ENCODE data around the gene CFAP410.
A peak's percentile ranks its signal among the peaks of the same experiment; 100 is the strongest.

Gene CFAP410

DNA sequence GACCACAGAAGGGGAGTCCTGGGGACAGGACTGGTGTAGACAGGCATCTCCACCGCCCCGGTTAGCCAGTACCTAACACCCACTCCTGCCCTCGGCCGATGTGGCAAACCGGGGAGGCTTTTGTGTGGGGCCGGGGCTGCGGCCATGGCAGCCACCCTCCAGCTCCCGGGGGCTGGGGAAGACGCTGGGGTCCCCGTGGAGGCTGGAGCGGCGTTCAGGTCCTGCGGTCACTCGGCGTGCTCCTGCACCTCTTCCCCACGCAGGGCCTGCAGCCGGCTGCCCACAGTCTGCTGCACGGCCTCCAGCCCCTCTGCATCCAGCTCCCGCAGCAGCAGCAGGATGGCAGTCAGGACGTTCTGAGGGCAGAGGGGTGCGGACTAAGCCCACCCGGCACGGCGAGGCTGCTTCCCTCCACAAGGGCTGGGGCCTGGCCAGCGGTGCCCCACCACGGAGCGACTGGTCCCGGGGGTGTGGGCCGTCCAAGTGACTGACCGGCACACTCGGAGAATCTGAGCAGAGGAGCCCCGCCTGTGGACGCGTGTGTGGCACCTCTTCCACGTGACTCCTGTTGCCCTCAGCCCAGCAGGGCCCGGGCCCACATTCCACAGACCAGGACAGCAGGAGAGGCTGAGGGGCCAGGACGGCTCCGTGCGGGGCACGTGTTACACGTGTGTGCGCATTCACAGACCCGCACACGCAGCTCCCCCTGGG, 9.1 kb downstream of the CFAP410 start:
- DNase-seq, result no peak

DNA sequence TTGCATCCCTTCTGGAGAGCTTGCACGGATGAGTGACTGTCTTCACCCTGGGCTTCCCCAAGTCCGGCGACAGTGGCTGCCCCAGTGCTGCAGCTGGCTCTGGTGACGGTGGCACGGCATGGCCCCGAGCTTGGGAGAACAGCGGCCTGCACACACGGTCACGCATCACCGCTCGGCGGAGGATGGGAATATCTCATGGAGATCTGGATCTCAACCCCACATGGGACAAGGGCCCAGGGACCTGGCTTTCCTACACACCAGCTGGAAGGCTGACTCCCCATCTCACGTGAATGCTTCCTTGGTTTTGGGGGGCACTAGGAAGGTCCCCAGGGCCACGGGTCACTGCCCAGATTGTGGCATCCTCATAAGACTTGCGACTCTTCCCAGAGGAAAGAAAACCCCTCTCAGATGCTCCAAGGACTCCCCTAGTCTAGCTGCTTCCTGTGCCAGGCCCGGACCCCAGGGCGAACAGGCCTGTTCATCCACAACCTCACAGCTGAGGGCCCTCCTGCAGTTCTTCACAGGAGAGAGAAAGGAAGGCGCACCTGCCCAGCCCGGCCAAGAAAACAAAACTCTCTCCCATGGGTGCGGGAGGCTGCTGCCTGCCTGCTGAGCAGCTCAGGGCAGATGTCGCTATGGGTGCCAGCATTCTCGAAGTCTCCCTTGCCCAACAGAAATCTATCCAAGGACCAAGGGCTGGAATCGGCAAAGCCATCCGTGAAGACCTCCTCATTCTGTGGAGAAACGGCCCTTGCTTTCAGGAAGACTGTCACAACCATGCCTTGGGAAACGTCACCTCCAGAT, 9.9 kb downstream of the CFAP410 start:
- DNase-seq, result peak; percentile 12

DNA sequence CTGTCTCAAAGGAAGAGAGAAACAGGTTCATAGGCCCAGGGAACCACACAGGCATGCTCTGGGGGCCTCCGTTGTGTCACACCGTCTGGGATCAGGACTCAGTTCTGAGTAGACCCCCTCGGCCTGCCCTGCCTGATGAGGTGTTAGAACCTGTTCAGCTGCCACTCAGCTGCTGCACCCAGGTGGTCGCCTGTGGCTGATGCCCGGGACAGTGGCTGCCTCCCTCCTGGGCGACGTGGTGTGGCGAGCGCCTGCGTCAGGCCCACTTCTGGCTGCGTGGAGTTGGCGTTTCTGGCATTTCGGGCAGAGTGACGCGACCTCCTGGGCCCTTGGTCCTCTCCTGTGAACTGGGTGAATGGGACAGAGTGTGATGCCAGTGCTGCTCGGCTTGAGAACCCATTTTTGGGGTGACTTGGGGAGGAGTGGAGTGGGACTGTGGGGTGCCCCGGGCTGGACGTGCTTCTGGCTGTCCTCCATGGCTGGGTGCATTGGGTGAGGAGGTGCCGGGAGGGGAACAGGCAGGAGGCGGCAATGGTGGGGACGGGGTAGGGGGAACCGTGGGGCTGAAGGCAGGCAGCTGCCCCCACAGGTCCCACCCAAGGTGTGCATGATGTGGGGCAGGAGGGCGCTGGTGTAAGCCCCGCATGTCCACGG, 10.8 kb downstream of the CFAP410 start:
- DNase-seq, result no peak

DNA sequence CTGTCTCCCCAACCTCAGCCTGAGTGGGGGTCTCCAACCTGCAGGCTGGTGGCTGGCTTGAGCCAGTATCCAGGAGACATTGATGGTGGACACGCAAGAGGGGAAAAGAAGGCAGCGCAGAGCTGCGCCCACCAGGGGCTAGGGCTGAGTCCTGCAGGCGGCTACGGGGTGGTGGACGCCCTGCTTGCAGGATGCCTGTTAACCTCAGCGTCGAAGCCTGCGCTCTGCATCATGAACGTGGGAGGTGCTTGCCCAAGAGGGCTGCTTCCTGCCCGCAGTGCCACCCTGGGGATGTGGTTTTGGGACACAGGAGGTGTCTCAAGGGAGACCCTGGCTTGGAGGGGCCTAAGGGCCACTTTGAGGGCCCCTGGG, 11.6 kb downstream of the CFAP410 start:
- no peak for DNase-seq

DNA sequence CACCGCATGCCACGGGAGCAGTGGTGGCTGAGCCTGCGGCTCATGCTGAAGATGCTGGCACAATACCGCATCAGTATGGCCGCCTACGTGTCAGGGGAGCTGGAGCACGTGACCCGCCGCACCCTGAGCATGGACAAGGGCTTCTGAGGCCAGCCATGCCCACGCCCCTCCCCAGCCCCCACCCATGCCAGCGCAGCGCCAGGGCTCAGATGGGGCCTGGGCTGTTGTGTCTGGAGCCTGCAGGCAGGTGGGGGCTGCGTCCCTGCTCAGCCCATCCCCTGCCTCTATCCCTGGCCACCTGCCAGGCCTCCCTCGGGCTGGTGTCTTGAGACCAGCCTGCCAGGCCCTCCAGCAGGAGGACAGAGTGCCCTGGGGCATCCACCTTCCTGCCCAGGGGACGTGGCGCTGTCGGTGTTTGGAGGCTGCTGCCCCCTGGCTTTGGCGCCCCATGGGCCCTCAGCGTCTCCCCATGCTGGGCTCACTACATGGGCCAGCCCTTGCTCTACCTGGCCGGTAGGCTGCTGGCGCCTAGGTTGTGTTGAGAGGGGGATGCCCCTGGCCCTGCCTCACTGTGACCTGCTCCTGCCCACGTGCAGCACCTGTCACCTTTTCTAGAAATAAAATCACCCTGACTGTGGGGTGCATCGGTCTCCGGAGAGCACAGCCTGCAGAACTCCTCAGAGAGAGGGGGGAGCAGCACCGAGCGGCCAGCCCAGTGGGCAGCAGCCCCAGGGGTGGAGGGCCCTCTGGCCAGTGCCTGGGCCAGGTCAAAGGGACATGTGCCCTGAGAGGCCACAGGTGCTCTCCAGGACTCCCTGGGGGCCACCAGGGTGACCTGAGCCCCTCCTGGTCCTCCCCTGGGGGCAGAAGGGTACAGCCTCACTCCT, 12.2 kb downstream of the CFAP410 start:
- DNase-seq, result no peak

DNA sequence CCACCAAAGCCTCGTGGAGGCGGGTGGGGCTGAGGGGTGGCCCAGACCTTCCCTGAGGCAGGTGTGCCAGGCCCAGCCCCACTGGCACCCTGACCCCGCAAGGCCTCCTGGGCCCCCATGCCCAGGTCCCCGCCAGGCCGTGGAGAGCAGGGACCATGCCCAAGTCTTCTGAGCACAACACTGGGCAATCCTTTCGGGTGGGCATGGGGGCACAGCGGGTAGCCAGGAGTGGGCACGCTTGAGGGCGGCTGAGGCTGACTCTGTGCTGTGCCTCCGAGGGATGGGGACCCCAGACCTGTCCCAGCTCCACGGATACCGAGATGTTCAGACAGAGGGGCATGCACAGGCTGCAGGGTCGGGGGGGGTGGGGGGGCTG, 12.9 kb downstream of the CFAP410 start:
- no peak for DNase-seq

DNA sequence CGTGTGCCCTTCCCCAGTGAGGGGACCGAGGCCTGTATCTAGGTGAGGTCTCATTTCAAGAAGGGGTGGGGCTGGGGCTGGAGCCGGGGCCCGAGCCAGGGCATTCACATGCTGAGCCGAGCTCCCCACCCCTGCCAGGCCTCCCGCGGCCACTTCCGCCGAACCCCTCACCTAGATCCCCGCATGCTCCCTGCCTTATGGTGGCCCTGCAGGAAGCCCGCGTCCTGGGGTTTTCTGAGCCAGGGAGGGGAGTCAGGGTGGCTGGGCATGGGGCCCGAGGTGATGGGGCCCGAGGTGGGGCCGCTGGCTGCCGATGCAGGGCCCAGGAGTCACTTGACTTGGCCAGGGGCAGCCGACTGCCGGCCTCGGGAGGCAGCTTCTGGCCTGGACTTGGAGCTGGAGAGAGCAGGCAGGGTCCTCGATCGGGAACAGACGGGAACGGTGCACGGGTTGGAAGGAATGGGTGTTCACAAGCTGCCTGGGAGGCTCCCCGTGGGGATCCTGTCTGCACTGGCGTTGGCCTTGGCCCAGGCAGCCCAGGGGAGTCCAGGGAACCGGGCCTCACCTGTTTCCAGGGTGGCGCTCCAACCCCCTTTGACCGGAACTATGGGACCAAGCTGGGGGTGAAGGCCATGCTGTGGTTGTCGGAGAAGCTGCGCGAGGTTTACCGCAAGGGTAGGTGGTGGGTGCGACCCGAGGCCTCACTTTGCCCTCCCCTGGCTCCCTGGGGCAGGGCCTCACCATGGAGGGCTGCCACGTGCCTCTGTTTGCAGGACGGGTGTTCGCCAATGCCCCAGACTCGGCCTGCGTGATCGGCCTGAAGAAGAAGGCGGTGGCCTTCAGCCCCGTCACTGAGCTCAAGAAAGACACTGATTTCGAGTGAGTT, 13.6 kb downstream of the CFAP410 start:
- no peak for DNase-seq

DNA sequence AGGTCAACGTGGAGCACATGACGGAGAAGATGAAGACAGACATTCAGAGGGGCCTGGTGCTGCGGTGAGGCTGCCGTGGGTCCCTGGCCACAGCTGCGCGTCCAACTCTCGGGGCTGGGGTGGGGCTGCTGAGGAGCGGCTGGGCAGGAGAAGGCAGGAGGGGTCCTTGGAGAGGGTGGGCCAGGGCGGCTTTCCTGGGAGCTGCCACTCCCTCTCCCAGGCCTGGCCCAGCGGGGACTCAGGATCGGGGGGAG, 14.4 kb downstream of the CFAP410 start:
- no peak for DNase-seq

DNA sequence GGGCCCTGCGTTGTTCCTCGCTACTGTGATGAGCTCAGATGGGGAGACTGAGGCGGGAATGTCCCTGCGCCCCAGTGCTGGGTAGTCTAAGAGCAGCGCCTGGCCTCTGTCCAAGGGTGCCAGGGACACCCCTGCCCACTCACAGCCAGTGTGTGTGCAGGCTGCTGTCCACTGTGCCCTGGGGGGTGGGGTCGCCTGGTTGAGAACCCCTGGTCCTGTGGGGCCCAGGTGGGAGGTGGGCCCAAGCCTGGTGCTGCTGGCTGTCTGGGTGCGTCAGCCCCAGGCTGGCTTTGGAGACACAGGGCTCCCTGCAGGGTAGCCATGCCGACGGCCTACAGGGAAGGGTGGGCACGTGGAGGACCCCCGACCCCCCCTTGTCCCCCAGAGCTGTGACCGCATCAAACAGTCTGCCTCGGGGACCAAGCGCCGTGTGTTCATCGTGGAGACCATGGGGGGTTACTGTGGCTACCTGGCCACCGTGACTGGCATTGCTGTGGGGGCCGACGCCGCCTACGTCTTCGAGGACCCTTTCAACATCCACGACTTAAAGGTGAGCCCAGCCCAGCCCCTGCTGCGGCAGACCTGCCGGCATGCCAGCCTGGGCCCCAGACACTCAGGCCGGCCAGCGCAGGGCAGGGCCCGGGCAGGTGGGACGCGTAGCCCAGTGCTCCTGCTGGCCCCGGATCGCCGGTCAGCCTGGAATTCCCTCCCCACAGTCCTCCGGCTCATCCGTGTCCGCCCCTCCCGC, 14.9 kb downstream of the CFAP410 start:
- DNase-seq, result no peak

DNA sequence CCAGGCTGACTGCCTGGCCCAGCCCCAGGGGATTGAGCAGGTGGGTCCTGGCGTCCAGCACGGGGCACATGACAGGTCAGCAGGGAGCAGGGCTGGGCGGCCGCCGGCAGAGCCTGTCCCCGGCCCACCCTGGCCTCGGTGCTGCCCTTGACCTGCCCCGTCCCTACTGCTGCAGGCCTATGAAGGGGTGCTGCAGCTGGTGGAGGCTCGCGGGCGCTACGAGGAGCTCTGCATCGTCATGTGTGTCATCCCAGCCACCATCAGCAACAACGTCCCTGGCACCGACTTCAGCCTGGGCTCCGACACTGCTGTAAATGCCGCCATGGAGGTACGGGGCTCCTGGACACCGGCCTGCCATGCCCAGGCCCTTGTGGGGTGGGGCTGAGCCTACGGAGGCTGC, 15.6 kb downstream of the CFAP410 start:
- no peak for DNase-seq

DNA sequence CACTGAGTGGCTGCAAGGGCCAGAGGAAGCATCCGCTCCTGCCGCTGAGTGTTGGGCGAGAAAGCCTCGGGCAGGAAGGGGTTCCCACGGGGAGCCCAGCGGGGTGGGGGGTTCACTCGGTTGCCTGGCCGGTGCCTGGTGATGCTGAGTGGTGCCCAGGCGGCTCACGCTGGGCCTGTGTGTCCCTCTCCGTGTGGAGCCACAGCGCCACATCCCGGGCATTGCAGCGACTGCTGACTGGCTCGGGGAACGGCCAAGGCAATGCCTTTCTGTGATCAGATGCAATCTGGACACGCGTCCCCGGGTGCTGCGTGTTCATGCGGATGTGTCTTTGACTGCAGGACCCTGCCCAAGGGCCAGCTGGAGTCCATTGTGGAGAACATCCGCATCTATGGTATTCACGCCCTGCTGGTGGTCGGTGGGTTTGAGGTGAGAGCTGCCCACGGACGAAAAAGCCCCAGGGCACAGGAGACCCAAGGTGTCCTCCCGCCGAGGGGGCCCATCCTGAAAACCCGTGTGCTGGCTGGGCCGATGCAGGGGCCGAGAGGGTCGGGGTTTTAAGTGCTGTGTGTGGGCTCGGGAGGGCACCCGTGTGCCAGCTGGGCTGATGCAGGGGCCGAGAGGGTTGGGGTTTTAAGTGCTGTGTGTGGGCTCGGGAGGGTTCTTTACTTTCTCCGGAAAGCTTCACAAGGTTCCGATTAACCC, 16.4 kb downstream of the CFAP410 start:
- no peak for DNase-seq

DNA sequence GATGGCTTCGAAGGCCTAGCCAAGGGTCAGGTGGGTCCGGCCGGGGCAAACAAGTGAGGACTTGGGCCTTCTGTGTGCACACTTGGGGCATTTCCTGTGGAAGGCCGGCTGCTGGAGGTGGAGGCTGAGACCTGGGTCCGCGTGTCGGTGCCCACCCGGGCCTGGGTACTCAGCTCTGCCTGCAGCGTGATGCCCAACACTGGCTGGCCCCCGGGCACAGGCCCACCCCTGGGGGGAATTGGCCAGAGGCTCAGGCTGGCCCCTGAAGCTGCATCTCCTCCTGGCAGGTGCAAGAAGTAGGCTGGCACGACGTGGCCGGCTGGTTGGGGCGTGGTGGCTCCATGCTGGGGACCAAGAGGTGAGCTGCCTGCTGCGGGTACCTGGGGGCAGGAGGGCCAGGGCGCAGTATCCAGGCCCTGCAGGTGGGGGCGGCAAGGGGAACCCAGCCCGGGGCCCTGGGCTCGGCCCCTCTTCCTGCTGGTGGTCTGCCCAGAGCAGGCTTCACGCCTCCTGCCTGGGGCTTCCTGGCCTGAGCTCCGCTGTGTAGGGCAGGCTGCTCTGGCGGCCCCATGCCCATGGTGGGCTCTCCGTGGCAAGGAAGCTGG, 17.2 kb downstream of the CFAP410 start:
- no peak for DNase-seq

DNA sequence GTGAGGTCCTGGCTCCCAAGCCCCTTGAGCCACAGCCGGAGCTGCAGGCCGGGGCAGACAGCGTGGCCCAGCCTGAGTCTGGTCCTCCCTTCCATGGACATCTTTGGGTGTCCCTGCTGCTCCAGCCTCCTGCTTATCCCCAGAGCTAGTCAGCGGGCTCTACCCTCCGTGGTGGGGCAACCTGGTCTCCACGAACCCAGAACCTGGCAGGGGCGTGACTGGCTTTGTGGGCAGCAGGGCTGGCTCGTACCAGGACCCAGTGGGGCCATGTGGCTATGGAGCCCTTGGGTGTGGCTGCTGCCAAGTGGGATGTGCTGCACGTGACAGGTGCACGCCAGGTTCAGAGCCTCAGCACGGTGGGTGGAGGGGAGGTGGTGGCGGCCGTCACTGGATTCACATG, 18.3 kb downstream of the CFAP410 start:
- no peak for DNase-seq

DNA sequence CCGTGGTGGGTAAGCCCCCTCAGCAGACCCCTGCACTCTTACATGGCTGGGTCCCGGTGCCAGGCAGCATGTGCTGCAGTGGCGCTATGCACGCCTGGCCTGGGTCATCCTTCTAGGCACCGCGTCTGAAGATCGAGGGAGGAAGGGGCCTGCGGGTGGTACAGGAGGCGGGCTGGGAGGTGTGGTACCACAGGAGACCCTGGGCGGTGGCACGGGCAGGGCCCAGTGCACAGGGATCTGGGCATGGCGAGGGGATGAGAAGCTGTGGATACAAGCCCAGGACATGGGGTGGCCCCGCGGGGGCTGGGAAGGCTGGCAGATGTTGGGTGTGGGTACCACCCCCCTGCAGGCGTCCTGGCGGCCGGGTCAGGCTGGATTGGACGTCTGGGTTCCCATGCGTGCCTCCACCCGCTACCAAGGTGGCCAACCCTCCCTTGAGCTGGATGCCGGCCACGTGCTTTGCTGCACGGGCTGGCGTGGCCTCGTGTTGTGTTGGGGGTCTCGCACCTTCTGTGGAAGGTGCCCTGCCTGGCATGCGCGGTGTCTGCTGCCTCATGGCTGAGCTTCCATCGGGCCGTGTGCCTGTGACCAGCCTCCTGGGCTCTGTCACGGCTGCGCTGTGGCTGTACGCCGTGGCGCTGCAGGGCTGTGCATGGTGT, 19.7 kb downstream of the CFAP410 start:
- no peak for DNase-seq

DNA sequence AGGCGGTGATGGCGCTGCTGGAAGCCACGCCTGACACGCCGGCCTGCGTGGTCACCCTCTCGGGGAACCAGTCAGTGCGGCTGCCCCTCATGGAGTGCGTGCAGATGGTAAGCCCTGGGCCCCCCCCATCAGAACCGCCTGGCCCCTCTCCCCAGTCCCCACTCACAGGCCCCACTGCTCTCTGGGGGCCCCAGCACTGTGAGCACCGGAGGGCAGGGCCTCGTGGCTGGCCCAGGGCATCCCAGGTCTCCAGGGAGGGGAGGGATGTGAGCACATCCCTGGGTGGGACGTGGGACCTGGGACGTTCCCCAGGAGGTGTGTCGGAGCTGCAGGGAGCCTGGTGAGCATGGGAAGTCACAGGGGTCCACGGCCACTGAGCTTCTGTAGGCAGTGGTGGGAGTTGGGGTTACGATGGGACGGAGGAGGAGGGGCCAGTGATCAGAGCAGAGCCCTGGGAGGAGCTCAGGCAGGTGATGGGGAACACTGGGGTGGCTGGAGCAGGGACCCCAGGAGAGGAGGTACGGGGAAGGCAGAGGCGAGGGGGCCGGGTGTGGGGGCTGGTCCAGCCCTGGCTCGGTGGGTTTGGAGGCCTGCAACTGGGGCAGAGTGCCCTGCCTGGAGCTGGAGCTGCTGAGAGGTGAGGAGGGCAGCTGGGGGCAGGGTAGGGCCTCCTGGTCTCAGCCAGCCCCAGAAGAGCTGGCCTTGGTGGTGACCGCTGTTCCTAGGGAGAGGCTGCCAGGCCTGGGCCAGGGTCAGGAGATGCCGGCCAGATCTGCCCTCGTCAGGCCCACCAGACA, 20.5 kb downstream of the CFAP410 start:
- no peak for DNase-seq

DNA sequence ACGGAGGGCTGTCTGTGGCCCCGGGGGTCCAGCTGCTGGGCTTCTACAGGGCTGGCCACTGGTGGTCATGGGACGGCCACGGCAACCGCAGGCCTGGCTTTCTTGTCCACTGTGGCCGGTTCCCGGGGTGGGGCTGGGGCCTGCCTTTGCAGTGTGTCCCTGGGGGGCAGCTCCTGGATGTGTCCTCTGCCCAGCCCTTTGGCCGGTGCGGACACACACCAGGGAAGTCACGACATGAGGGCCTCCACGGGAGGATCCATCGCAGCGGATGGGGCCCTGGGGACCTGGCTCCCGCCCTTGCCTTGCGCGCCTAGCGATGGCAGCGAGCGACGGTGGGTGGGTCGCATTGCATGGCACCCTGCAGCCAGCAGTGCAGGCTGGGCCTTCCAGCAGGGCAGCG, 21.3 kb downstream of the CFAP410 start:
- no peak for DNase-seq

DNA sequence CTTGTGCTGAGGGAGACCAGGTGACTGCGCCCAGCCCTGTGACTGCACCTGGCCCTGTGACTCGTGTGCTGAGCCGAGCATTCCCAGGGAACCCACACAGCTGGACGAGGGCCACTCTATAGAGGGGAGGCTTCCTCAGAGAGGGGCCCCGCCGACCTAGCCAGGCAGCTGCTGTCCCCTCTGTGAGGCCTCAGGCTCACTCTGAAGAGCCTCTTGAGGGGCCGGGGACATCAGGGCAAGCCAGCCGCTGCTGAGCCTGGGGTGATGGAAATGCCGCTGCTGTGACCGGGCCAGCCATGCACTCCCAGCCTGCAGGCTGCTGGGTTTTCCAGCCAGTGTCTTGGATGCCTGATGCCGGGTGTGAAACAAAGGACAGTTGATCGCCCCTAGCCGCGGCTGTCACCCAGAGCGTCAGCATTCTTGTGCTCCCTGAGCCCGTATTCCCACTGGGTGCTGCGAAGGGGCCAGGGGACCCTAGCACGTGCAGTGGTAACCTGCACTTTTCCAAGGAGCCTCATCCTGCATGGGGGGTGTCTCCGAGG, 21.9 kb downstream of the CFAP410 start:
- no peak for DNase-seq

DNA sequence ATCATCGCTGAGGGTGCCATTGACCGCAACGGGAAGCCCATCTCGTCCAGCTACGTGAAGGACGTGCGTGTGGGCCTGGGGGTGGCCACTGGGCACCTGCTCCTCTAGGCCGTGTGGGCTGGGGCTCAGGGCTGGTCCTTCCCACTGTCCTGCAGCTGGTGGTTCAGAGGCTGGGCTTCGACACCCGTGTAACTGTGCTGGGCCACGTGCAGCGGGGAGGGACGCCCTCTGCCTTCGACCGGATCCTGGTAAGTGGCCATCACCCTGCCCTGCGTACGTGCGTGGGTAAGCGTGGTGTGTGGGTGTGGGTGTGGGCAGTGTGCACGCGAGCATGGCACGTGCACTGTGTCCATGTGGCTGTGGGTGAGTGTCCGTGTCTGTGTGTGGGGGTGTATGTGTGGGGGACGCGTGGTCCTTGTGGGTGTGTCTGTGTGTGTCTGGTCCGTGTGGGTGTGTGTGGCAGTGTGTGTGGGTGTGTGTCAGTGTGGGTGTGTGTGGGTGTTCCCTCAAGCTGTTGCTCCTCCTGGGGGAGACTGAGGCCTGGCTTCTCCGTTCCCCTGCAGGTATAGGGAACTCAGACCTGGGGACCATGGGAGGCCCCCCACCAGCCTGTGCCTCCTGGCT, 22.8 kb downstream of the CFAP410 start:
- no peak for DNase-seq
